Left lung (tissue), 10 donors: ENCODE data around the gene ZIC2. TPM values are rescaled to one million over a fixed set of nuclear protein-coding genes. Genes with fewer than 3 reads are reported as not detected.

Source experiments
- ATAC-seq: fragments of 200-7000 bp; cut with Tn5 transposase; one replicate; pipeline ENCODE4 v1.9.1; 2020; ENCODE audit warnings: moderate library complexity
- DNase-seq, 4 donors: peaks; one replicate each; pipeline ENCODE4 v3.0.0-alpha.2; 2013 to 2020
- H3K27ac ChIP-seq, 2 donors: fragments of 200-600 bp; sonication (generic) in 1 of 2; one replicate each; pipeline versions ENCODE4 v1.5.0 to v1.8.0; 2020 to 2021
- H3K27me3 ChIP-seq, 2 donors: fragments of 200-600 bp; sonication (generic) in 1 of 2; one replicate each; pipeline versions ENCODE4 v1.5.0 to v1.8.0; 2020 to 2021
- H3K36me3 ChIP-seq, 2 donors: fragments of 200-600 bp; sonication (generic) in 1 of 2; one replicate each; pipeline versions ENCODE4 v1.5.0 to v1.8.0; 2020 to 2021
- H3K4me1 ChIP-seq, 2 donors: fragments of 200-600 bp; one replicate each; pipeline ENCODE4 v1.8.0; 2021
- H3K4me3 ChIP-seq, 2 donors: fragments of 200-600 bp; sonication (generic) in 1 of 2; one replicate each; pipeline versions ENCODE4 v1.5.0 to v1.8.0; 2020 to 2021; ENCODE audit warnings: mild to moderate bottlenecking in 1 of 2
- H3K9me3 ChIP-seq, 2 donors: fragments of 200-600 bp; sonication (generic) in 1 of 2; one replicate each; pipeline versions ENCODE4 v1.5.0 to v1.8.0; 2020 to 2021
- intact Hi-C, 2 donors: fragments of 100-400 bp; cut with DNase I; formaldehyde crosslinking; loops; one replicate each; pipeline versions ENCODE4 v1.11.2 to v1.14.2; 2022
- polyA plus RNA-seq, 6 donors: library from polyadenylated mRNA; unstranded; fragments of 120-200 nt; gene quantifications; one replicate each; pipeline ENCODE4 v1.2.1, GENCODE V29; 2013; ENCODE audit not compliant: insufficient read length in 6 of 6
- total RNA-seq, 2 donors: library from RNA; stranded (reverse); fragmentation: NEBNext Ultra II Directional; extraction: Animal tissue kit (Norgen Biotek cat#: 25700); gene quantifications; one replicate each; pipeline ENCODE4 v1.2.1, GENCODE V29; 2021
- TF ChIP-seq, protein P1 (sequence below), 2 donors: fragments of 200-600 bp; sonication (generic) in 1 of 2; IDR thresholded peaks; one replicate each; pipeline versions ENCODE4 v1.5.0 to v1.8.0; 2021; ENCODE audit warnings: antibody characterized with exemption in 2 of 2
- donor health status: DM: no; HTN: yes; CAD: no.
- donor health status: DM: no; HTN: no; CAD: no.

Gene ZIC2
- total and polyA plus RNA-seq, 8 donors: 0.06 to 0.21 (median 0.15) TPM; not detected in 4

DNA sequence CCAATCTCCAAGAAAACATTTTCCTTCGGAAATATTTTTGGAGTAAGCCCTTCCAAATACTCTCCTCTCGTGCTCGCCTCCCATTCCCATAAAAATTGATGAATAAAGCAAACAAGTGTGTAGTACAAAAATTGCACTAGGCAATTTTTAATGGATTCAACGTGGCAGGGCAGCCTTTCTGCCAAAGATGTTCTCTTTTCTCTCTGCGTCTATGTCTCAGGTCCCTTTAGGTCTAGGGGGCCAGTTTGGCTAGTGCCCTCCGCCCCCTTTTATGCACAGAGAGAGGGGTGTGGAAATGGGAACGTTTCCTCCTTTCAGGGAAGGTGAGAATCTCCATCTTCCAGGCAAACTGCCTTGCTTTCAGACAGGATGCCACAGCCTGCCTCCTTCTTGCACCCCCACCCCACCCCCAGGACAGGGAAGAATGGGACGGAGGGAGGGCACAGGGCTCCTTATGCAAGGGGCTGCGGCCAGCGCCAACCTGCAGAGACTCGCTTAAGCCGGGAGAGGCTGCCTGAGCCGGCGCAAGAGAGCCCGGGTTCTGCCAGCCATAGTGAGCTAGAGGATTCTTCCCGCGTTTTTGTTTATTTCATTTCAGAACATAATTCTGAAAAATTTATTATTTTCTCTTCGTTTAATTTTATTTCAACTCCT lies 2.7 kb upstream of the ZIC2 start:
- DNase-seq (peak in 1 of 4 donors; percentile 59), ATAC-seq (no peak)
- intact Hi-C loops: no loop called here
- Histone ChIP-seq H3K36me3 (no peaks in the 10 kb centered on the region), H3K27me3 (peaks cover 96 to 100% of the 10 kb centered on the region in 2 donors), H3K27ac (no peak overlapping the region), H3K4me1 (peaks cover 4 to 35% of the 10 kb centered on the region in 2 donors), H3K4me3 (no peak overlapping the region), H3K9me3 (no peaks in the 10 kb centered on the region)
- TF ChIP-seq, protein P1, sequence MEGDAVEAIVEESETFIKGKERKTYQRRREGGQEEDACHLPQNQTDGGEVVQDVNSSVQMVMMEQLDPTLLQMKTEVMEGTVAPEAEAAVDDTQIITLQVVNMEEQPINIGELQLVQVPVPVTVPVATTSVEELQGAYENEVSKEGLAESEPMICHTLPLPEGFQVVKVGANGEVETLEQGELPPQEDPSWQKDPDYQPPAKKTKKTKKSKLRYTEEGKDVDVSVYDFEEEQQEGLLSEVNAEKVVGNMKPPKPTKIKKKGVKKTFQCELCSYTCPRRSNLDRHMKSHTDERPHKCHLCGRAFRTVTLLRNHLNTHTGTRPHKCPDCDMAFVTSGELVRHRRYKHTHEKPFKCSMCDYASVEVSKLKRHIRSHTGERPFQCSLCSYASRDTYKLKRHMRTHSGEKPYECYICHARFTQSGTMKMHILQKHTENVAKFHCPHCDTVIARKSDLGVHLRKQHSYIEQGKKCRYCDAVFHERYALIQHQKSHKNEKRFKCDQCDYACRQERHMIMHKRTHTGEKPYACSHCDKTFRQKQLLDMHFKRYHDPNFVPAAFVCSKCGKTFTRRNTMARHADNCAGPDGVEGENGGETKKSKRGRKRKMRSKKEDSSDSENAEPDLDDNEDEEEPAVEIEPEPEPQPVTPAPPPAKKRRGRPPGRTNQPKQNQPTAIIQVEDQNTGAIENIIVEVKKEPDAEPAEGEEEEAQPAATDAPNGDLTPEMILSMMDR (IDR thresholded peaks at IDR 0.05): no peak

- Histone ChIP-seq H3K36me3 (no peaks in the 10 kb centered on the region), H3K27me3 (peaks cover 96 to 100% of the 10 kb centered on the region in 2 donors), H3K9me3 (no peaks in the 10 kb centered on the region), H3K4me3 (peak overlapping the region in 1 of 2 donors; percentile 40), H3K27ac (no peak overlapping the region), H3K4me1 (peaks cover 4 to 35% of the 10 kb centered on the region in 2 donors)
- ATAC-seq (no peak), DNase-seq (no peak)
- intact Hi-C loops: no loop called here
- TF ChIP-seq, protein P1 (IDR thresholded peaks at IDR 0.05): no peak
These were observed 2.0 kb upstream of the ZIC2 start for GRCh38 chr13:99979453-99980200.

DNA sequence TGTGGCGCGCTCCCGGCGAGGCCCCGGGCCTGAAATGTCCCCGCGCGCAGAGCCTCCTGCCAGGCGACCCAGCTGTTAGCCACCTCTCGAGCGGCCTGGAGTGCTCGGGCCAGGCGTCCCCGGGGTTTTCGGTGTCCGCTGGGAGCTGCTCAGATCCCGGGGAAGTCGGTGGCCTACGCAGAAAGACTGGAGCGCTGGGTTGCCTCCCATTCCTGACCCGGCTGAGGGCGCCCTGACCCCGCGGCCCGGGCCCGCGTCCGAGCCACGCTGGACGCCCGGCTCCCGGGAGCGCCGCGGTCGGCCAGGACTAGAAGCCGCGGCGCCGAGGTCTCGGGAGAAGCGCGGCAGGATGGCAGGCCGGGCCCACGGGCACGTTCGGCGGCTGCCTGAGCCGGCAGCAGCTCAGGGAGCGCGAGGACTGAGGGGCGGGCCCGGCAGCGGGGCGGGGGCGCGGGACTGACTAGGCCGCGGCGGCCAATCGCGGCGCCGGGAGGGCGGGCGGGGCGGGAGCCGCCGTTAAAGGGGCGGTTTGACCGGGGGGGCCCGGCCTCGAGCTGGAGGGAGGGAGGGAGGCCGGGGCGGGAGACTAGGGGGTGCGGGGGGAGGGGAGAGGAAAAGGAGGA lies 1.3 kb upstream of the ZIC2 start:
- H3K36me3 ChIP-seq: no peaks in the 10 kb centered on the region
- peak overlapping the region; percentile 25 to 40 for H3K4me3 ChIP-seq
- no peak overlapping the region for H3K27ac ChIP-seq
- H3K9me3 ChIP-seq: no peaks in the 10 kb centered on the region
- DNase-seq (peak in 3 of 4 donors; percentile 51 to 85 (median 60)), ATAC-seq (peak; percentile 90)
- intact Hi-C loops: no loop called here
- TF ChIP-seq, protein P1 (IDR thresholded peaks at IDR 0.05): no peak
- peaks cover 95 to 100% of the 10 kb centered on the region in 2 donors for H3K27me3 ChIP-seq
- peaks cover 4 to 35% of the 10 kb centered on the region in 2 donors for H3K4me1 ChIP-seq

GRCh38 chr13:99980824-99981734 lies 505 bp upstream of the ZIC2 start:
- Histone ChIP-seq H3K36me3 (no peaks in the 10 kb centered on the region), H3K27ac (no peak overlapping the region), H3K27me3 (peaks cover 94 to 100% of the 10 kb centered on the region in 2 donors), H3K4me1 (peaks cover 4 to 35% of the 10 kb centered on the region in 2 donors), H3K4me3 (peak overlapping the region; percentile 25 to 40), H3K9me3 (no peaks in the 10 kb centered on the region)
- DNase-seq: peak in 1 of 4 donors; percentile 70
- intact Hi-C loops: no loop called here
- ATAC-seq: peak; percentile 33
- TF ChIP-seq, protein P1 (IDR thresholded peaks at IDR 0.05): no peak
